NK-92 (cell line): Measurements from ENCODE around the gene KCNJ12.
"Not testable (repeated sequence)": the region's sequence is repeated elsewhere in the genome, so short reads cannot be mapped to it uniquely, and the experiment has no call there.

Source experiments
- DNase-seq: peaks from one replicate; lab custom pipeline; 2025; ENCODE audit not compliant: unreplicated experiment; lab: John Stamatoyannopoulos, UW

The KCNJ12 gene

DNA sequence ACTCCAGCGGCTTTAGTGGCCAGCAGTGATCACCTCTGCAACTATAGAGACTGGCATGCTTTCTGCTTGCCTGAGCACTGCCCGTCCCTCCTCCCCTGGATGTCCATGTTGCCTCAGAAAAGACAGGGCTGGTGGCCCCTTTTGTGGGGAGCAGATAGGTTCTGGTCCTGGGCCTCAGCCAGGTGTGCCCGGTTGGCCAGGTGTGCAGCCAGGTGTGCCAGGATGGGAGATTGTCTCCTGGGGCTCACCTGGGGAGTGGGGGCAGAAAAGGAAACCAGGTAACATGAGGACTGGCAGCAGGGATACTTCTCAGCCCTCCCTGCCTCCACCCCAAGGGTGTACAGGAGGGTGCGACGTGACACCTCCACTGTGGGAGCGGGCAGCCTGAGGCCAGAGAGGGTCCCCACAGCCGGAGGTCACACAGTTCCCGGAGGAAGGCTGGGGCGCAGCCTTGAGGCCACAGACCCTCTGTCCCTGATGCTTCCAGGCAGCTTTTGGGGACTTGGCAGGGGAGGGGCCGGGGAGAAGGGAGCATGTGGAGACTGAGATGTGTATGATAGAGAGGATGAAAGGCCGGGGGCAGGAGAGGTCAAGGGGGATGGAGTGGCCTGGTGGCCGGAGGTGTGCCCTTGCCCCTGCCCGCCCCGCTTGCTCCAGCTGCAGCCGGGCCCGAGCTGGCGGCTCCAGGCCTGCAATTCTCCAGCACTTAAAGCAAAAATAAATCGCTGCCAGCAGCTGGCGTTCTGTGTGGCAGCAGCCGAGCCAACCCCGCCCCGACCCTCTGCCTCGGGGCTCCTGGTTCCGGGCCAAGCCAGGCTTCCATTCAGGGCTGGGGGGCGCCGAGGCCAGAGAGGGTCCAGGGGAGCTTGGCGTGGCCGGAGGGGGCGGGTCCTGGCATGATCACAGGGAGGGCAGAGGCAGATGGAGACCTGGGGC, 6.7 kb downstream of the KCNJ12 start:
- DNase-seq: no peak

- no peak for DNase-seq
Measured at GRCh38 chr17:21385281-21385845, 9.2 kb downstream of the KCNJ12 start.

- no peak for DNase-seq
Measured at GRCh38 chr17:21387616-21388015, 11.5 kb downstream of the KCNJ12 start.

DNA sequence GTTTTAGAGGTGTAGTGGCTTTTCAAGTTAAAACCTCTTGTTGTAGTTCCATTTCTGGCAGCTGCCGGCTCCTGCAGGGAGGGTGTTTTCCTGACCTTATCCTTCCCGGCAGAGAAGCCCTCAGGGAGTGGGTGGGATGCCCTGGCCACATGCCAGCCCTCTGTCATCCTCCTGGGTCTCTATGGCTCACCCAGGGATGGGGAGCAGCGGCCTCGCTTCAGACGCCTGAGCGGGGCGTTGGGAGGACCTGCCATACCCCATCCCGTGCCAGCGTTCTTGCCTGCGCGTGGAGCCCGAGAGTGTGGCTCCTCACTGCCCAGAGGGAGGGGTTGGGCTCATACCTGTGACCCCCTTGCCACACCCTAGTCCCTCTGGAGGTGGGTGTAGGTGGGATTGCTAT, 11.9 kb downstream of the KCNJ12 start:
- DNase-seq: no peak

GRCh38 chr17:21388944-21389343, 12.8 kb downstream of the KCNJ12 start:
- DNase-seq: no peak

DNA sequence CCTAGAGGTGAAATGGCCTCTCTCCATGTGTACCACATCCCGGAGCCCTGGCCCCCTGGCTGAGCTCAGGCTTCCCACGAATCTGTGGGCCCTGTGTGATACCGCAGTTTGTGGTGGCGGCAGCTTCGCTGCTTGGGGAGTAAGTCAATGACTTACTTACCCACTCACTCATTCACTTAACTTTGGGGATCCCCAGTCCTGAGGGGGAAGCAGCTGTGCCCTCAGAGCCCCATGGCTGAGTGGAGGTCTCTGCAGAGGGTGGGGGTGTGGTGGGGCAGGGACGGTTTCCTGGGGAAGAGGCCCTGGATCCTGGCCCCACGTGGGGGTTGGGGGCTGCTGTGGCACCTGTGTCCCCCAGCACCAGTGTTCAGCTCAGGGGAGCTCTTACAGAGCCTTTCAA, 13.2 kb downstream of the KCNJ12 start:
- no peak for DNase-seq

- DNase-seq: no peak
Measured at GRCh38 chr17:21390294-21390693, 14.1 kb downstream of the KCNJ12 start.

GRCh38 chr17:21392266-21392665, 16.1 kb downstream of the KCNJ12 start:
- DNase-seq: no peak

- no peak for DNase-seq
Measured at GRCh38 chr17:21394265-21394664, 18.1 kb downstream of the KCNJ12 start.

- DNase-seq: no peak
Measured at GRCh38 chr17:21395764-21396163, 19.6 kb downstream of the KCNJ12 start.

- DNase-seq: no peak
Measured at GRCh38 chr17:21396237-21396636, 20.1 kb downstream of the KCNJ12 start.

- no peak for DNase-seq
Measured at GRCh38 chr17:21397341-21398190, 21.4 kb downstream of the KCNJ12 start.

DNA sequence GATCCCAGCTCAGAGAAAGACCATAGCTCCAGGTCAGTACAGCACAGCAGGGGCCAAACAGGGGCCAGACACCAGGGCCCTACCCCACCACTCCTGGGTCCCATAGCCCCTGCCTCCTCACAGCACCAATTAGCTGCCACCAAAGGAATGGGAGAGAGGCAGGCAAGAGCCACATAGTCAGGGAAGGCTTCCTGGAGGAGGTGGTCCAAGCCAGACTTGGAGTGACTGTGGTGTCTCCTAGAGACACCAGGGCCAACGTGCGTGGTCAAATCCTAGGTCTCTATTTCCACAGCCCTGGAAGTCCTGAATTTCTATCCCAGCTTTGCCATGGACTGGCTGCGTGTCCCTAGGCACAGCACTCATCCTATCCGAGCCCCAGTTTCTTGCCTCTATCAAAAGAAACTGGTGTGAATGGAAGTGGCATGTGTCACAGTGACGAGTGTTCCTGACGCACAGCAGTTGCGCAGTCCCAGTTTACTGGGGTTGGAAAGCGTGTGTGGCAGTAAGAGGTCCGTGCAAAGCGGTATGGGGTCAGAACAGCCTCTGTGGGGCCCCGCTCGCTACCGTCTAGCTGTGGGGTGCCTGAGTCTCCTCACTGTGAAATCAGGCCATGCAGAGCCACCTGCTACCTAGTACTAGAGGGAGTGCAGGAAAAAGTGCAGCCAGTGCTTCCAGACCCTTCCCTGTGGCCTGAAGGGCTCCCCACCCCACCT, 23.5 kb downstream of the KCNJ12 start:
- no peak for DNase-seq

- not testable (repeated sequence) for DNase-seq
Measured at GRCh38 chr17:21400187-21400569, 24.0 kb downstream of the KCNJ12 start.

DNA sequence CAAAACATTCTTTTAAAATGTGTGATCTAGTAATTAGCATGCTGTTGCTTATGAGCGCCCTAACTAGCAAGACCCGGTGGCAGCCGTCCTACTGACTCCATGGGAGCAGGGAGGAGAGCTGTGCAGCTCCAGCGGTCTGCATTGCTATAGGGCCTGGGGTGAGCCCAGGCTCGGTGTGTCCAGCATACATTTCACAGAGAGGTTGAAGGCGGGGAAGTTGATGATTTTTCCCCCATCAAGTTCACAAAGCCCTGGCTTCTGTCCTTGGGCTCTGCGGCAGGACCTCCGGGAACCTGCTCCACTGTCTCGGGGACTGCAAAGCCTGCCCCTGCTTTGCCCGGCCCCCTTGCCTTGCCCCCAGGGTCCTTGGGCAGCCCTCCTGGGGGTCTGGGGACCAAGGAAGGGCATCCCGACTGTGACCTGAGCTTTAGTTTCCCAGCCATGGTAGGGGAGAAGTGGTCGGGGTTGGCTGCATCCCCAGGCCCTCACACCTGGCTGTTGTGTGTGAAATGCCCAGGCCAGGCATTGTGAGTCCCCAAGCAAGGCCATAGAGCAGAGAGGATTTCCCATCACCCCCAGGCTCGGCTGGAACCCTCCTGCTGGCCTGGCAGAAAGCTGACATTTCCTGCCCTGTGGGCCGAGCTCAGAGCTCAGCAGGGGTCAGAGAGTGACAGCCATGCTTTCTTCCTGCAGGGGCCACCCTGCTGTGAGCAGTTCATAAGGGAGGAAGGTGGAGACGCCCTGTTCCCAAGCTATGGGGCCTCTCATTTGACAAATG, 24.8 kb downstream of the KCNJ12 start:
- DNase-seq: no peak

- not testable (repeated sequence) for DNase-seq
Measured at GRCh38 chr17:21402166-21402571, 26.0 kb downstream of the KCNJ12 start.

- not testable (repeated sequence) for DNase-seq
Measured at GRCh38 chr17:21402926-21403325, 26.8 kb downstream of the KCNJ12 start.

DNA sequence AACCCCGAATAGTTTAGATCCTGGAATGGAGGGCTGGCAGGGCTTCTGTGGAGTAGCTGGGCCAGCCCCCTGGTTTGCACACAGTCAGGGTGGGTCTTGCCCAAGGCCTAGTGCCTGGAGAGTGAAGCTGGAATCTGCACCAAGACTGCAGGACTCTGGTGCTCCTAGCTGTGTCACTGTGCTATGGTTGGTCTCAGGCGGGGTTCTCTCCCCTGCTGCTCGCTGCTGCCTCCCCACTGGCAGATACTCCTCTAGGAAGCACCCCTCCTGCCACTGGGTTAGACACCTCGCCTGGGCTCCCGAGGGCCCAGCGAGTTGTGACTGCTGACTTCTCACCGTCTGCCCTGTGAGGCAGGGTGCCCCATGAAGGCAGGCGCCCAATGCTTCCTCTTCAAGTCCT, 27.9 kb downstream of the KCNJ12 start:
- not testable (repeated sequence) for DNase-seq

- DNase-seq: not testable (repeated sequence)
Measured at GRCh38 chr17:21404539-21404938, 28.4 kb downstream of the KCNJ12 start.
